ENCODE data around the gene TEAD1. TPM values are rescaled to one million over a fixed set of nuclear protein-coding genes. Genes with fewer than 3 reads are reported as not detected.
A peak's percentile ranks its signal among the peaks of the same experiment; 100 is the strongest.

TEAD1 gene
- polyA plus RNA-seq, 1 experiment, result 113 TPM

- TF ChIP-seq CTCF (IDR thresholded peaks at IDR 0.05; ENCODE audit: low read depth, low read length), result no peak
- ChIA-PET POLR2A (no interaction called here), CTCF (interaction anchor here (1.1 kb wide), 1 partner anchor 143 kb away, joined by 3 read pairs; no protein-coding TSS in a partner anchor)
- H3K9me3 ChIP-seq (ENCODE audit: control insufficient read depth, insufficient read depth, low read length), result no peaks in the 10 kb centered on the region
- no peak overlapping the region for H3K27ac ChIP-seq (ENCODE audit: low read depth, low read length)
- H3K4me3 ChIP-seq (ENCODE audit: low read depth, low read length), result no peak overlapping the region
- no peaks in the 10 kb centered on the region for H3K27me3 ChIP-seq (ENCODE audit: control insufficient read depth, insufficient read depth, low read length)
- no peak for DNase-seq (ENCODE audit: low read depth, low spot score)
Measured at GRCh38 chr11:12771875-12772274, 97.7 kb downstream of the TEAD1 start.

- ChIA-PET POLR2A (no interaction called here), CTCF (interaction anchor here (1.1 kb wide), 1 partner anchor 142 kb away, joined by 3 read pairs; no protein-coding TSS in a partner anchor)
- no peaks in the 10 kb centered on the region for H3K27me3 ChIP-seq (ENCODE audit: control insufficient read depth, insufficient read depth, low read length)
- no peaks in the 10 kb centered on the region for H3K9me3 ChIP-seq (ENCODE audit: control insufficient read depth, insufficient read depth, low read length)
- DNase-seq (ENCODE audit: low read depth, low spot score), result no peak
- no peak for TF ChIP-seq CTCF (IDR thresholded peaks at IDR 0.05; ENCODE audit: low read depth, low read length)
- no peak overlapping the region for H3K4me3 ChIP-seq (ENCODE audit: low read depth, low read length)
- H3K27ac ChIP-seq (ENCODE audit: low read depth, low read length), result no peak overlapping the region
Measured at GRCh38 chr11:12772324-12772723, 98.1 kb downstream of the TEAD1 start.

- ChIA-PET CTCF (no interaction called here), POLR2A (no interaction called here)
- no peak for TF ChIP-seq CTCF (IDR thresholded peaks at IDR 0.05; ENCODE audit: low read depth, low read length)
Measured at GRCh38 chr11:12773591-12773990, 99.4 kb downstream of the TEAD1 start.

GRCh38 chr11:12775955-12776354, 101.7 kb downstream of the TEAD1 start:
- TF ChIP-seq CTCF (IDR thresholded peaks at IDR 0.05; ENCODE audit: low read depth, low read length), result no peak
- Histone ChIP-seq H3K9me3 (ENCODE audit: control insufficient read depth, insufficient read depth, low read length) (no peaks in the 10 kb centered on the region), H3K27me3 (ENCODE audit: control insufficient read depth, insufficient read depth, low read length) (no peaks in the 10 kb centered on the region), H3K4me3 (ENCODE audit: low read depth, low read length) (no peak overlapping the region), H3K27ac (ENCODE audit: low read depth, low read length) (no peak overlapping the region)
- DNase-seq (ENCODE audit: low read depth, low spot score), result no peak
- ChIA-PET CTCF (no interaction called here), POLR2A (no interaction called here)

More at GRCh38 chr11:12773591-12773990, 99.4 kb downstream of the TEAD1 start:
- no peak overlapping the region for H3K27ac ChIP-seq (ENCODE audit: low read depth, low read length)
- DNase-seq (ENCODE audit: low read depth, low spot score), result no peak
- no peaks in the 10 kb centered on the region for H3K9me3 ChIP-seq (ENCODE audit: control insufficient read depth, insufficient read depth, low read length)
- no peaks in the 10 kb centered on the region for H3K27me3 ChIP-seq (ENCODE audit: control insufficient read depth, insufficient read depth, low read length)
- H3K4me3 ChIP-seq (ENCODE audit: low read depth, low read length), result no peak overlapping the region

GRCh38 chr11:12777208-12777874, 103.1 kb downstream of the TEAD1 start:
- H3K27me3 ChIP-seq (ENCODE audit: control insufficient read depth, insufficient read depth, low read length), result no peaks in the 10 kb centered on the region
- TF ChIP-seq CTCF (IDR thresholded peaks at IDR 0.05; ENCODE audit: low read depth, low read length), result no peak
- no peak overlapping the region for H3K4me3 ChIP-seq (ENCODE audit: low read depth, low read length)
- no peak overlapping the region for H3K27ac ChIP-seq (ENCODE audit: low read depth, low read length)
- no peaks in the 10 kb centered on the region for H3K9me3 ChIP-seq (ENCODE audit: control insufficient read depth, insufficient read depth, low read length)
- DNase-seq (ENCODE audit: low read depth, low spot score), result peak; percentile 30
- ChIA-PET CTCF (no interaction called here), POLR2A (no interaction called here)

Data from AG04450 (cell line).